WTC11 (cell line): Measurements from ENCODE around the gene RGS19.

Experiments used
- AFF4 ChIP-seq: sonication (generic); formaldehyde crosslinking; IDR thresholded peaks from 2 replicates; pipeline ENCODE4 v1.8.1; 2023; ENCODE audit warnings: mild to moderate bottlenecking, missing genetic modification reagents, borderline replicate concordance
- CBFB ChIP-seq: sonication (generic); formaldehyde crosslinking; IDR thresholded peaks from 2 replicates; pipeline ENCODE4 v1.8.1; 2022; ENCODE audit warnings: mild to moderate bottlenecking, low read depth, missing genetic modification reagents
- CREM ChIP-seq: sonication (generic); formaldehyde crosslinking; IDR thresholded peaks from 2 replicates; pipeline ENCODE4 v1.8.1; 2022; ENCODE audit warnings: mild to moderate bottlenecking, missing genetic modification reagents, moderate library complexity
- CTCF ChIP-seq: fragments of 200-600 bp; IDR thresholded peaks from 2 replicates; pipeline ENCODE4 v1.8.0; 2022; ENCODE audit warnings: antibody characterized with exemption
- MAX ChIP-seq: sonication (generic); formaldehyde crosslinking; IDR thresholded peaks from 2 replicates; pipeline ENCODE4 v1.8.0; 2022; ENCODE audit warnings: mild to moderate bottlenecking, missing genetic modification reagents
- ZNF512 ChIP-seq: sonication (generic); formaldehyde crosslinking; IDR thresholded peaks from 2 replicates; pipeline ENCODE4 v1.8.1; 2022; ENCODE audit warnings: missing genetic modification reagents, borderline replicate concordance
- ZSCAN18 ChIP-seq: fragments of 250-450 bp; sonication (Bioruptor Pico); IDR thresholded peaks from 2 replicates; pipeline ENCODE4 v2.1.2; 2022; ENCODE audit warnings: mild to moderate bottlenecking, moderate library complexity

GRCh38 chr20:64079273-64080012 is at the start of gene RGS19:
- TF ChIP-seq CTCF (no peak), AFF4 (CRISPR knock-in tag) (no peak), ZSCAN18 (CRISPR knock-in tag) (no peak), CREM (CRISPR knock-in tag) (no peak), MAX (CRISPR knock-in tag) (peak; percentile 41; the same call in 1 of the 2 replicates), CBFB (CRISPR knock-in tag) (no peak), ZNF512 (CRISPR knock-in tag) (no peak)
